ENCODE results near the gene GREM2.
A peak's percentile ranks its signal among the peaks of the same experiment; 100 is the strongest.

The GREM2 gene

GRCh38 chr1:240609527-240610060 lies 2.4 kb downstream of the GREM2 start:
- DNase-seq, result no peak

GRCh38 chr1:240608707-240609106 lies 3.2 kb downstream of the GREM2 start:
- DNase-seq, result peak; percentile 13

- DNase-seq, result no peak
Observed at GRCh38 chr1:240607006-240607405, 4.9 kb downstream of the GREM2 start.

GRCh38 chr1:240602189-240602588 lies 9.8 kb downstream of the GREM2 start:
- DNase-seq, result no peak

- DNase-seq, result no peak
Observed at GRCh38 chr1:240599830-240600229, 12.1 kb downstream of the GREM2 start.

- no peak for DNase-seq
Observed at GRCh38 chr1:240599299-240599698, 12.7 kb downstream of the GREM2 start.

GRCh38 chr1:240598216-240599001 lies 13.5 kb downstream of the GREM2 start:
- DNase-seq, result no peak

- DNase-seq, result no peak
Observed at GRCh38 chr1:240597153-240597745, 14.7 kb downstream of the GREM2 start.

GRCh38 chr1:240595476-240595875 lies 16.5 kb downstream of the GREM2 start:
- DNase-seq, result no peak

- no peak for DNase-seq
Observed at GRCh38 chr1:240591564-240591963, 20.4 kb downstream of the GREM2 start.

- no peak for DNase-seq
Observed at GRCh38 chr1:240591078-240591477, 20.9 kb downstream of the GREM2 start.

GRCh38 chr1:240589585-240590110 lies 22.3 kb downstream of the GREM2 start:
- no peak for DNase-seq

GRCh38 chr1:240586006-240586405 lies 25.9 kb downstream of the GREM2 start:
- DNase-seq, result no peak

- DNase-seq, result peak; percentile 21
Observed at GRCh38 chr1:240582953-240583352, 29.0 kb downstream of the GREM2 start.

GRCh38 chr1:240579511-240579910 lies 32.4 kb downstream of the GREM2 start:
- DNase-seq, result no peak

- no peak for DNase-seq
Observed at GRCh38 chr1:240577095-240577494, 34.9 kb downstream of the GREM2 start.

- DNase-seq, result no peak
Observed at GRCh38 chr1:240575981-240576662, 35.8 kb downstream of the GREM2 start.

- DNase-seq, result no peak
Observed at GRCh38 chr1:240572328-240572727, 39.6 kb downstream of the GREM2 start.

- DNase-seq, result no peak
Observed at GRCh38 chr1:240571782-240572181, 40.2 kb downstream of the GREM2 start.

GRCh38 chr1:240567066-240567465 lies 44.9 kb downstream of the GREM2 start:
- DNase-seq, result no peak

- no peak for DNase-seq
Observed at GRCh38 chr1:240562779-240563178, 49.2 kb downstream of the GREM2 start.

GRCh38 chr1:240562111-240562590 lies 49.8 kb downstream of the GREM2 start:
- no peak for DNase-seq

- no peak for DNase-seq
Observed at GRCh38 chr1:240559781-240560180, 52.2 kb downstream of the GREM2 start.
